ENCODE measurements around the gene GPC5.

The GPC5 gene

DNA sequence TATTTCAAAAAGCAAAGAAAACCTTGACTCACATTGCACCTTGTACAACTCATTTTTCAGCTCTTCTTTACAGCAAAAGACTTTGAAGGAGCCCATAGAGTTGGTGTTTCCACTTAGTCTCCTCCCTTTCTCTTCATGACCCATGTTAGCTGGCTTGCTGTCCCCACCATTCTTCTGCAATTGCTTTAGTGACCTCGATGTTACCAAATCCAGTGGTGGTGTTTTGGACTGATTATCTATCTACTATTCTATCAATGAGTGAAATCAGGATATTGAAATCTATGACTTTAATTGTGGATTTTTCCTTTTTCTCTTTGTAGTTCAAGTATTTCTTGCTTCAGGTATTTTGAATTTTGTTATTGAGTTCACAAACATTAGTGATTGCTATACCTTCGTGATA, 197.3 kb downstream of the GPC5 start:
- no peak for DNase-seq

- no peak for DNase-seq
These were observed 198.4 kb downstream of the GPC5 start for GRCh38 chr13:91596842-91597241.

- DNase-seq = no peak
These were observed 200.2 kb downstream of the GPC5 start for GRCh38 chr13:91598655-91599054.

- no peak for DNase-seq
These were observed 202.9 kb downstream of the GPC5 start for GRCh38 chr13:91601273-91601672.

DNA sequence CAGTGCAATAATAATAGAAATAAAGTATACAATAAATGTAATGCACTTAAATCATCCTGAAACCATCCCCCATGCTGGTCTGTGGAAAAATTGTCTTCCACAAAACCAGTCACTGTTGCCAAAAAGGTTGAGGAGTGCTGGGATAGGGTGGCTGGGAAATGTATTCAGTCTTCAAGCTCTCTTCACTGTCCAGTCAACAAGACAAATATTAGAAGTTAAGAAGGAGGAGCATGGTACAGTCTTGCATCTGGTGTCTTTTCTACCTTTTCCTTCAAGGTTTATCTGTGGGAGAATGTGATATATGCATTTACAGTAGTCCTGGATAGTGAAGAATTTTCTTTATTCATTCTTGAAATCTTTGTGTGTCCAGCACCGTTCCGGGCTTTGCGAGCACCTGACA, 203.4 kb downstream of the GPC5 start:
- DNase-seq = no peak

DNA sequence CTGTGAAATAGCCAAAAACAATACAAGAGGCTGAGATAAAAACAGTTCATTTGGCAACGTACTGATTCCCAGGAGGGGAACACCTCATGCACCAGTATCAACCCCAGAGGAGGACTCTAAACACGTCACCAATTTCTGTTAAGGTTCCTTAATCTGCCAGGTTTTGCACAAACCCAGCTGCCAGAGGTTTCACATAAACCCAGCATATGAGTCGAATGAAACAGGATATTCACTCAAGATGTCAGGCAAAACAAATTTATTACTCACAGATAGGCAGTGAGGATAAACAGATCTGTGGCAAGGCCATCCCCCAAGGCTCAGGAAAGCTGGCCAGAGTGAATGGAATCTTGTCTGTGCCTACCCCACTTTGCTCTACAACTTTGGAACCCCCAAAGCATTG, 210.9 kb downstream of the GPC5 start:
- no peak for DNase-seq

DNA sequence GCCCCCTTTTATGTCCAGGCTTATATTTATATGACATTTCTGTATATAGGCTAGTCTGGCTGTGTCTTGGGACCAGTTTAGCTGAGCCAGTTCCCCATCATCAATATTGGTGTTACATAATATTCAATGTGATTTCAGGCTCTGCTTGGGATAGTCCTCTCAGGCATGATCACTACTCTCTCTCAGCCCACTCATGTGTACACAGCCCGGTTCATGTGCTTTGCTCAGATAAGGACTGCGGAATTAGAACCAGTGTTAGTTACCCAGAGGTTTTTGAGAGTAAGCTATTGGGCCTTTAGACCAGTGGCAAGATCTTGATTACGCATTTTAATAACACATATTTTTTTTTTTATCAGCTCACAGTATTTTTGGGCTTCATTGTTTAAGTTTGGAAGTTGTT, 219.9 kb downstream of the GPC5 start:
- no peak for DNase-seq

DNA sequence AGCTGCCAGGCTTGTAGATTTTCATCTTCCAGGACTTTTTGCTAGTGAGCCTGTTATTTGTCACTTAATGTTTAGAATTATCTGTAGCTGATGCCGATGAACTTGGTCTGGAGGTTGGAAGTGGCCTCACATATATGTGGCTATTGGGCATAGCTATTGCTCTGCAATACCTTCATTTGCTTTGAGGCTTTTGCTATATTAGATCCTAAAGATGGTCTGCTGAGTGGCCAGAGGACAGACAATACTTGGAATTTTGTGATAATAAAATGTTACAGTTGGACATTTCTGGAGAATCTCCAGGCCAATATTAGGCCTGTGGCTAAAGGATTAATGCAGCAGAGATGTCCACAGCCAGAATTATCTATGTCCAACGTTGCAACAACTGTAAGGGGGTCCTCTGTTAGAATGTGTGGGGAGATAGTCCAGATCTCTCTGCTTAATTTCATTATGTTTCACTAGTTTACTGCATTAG, 222.3 kb downstream of the GPC5 start:
- DNase-seq = no peak

DNA sequence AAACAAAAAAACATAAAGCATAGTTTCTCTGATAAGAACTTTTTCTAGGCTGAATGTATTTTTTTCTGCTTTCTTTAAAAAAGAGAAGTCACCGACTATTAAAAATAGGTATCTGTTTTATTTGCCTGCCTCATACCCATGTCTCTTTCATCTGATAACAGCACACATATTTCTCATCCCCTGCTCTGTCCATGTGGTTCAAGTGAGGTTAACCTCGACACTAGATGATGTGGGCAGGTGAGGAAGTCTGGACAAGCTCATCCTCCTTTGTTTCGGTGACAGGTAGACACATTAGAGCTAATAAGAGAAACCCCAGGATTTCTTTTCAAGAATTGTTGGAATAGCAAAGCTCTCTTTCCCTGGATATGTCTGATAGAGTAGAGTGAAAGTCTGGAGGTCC, 222.7 kb downstream of the GPC5 start:
- no peak for DNase-seq

DNA sequence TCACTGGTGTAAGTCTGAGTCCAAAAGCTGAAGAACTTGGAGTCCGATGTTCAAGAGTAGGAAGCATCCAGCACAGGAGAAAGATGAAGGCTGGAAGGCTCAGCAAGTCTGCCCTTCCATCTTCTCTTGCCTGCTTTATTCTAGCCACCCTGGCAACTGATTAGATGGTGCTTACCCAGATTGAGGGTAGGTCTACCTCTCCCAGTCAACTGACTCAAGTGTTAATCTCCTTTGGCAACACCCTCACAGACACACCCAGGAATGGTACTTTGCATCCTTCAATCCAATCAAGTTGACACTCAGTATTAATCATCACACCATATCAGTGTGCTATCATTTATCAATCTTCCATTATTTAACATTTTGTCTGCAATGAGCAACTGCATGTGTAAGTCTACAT, 223.5 kb downstream of the GPC5 start:
- DNase-seq = no peak

DNA sequence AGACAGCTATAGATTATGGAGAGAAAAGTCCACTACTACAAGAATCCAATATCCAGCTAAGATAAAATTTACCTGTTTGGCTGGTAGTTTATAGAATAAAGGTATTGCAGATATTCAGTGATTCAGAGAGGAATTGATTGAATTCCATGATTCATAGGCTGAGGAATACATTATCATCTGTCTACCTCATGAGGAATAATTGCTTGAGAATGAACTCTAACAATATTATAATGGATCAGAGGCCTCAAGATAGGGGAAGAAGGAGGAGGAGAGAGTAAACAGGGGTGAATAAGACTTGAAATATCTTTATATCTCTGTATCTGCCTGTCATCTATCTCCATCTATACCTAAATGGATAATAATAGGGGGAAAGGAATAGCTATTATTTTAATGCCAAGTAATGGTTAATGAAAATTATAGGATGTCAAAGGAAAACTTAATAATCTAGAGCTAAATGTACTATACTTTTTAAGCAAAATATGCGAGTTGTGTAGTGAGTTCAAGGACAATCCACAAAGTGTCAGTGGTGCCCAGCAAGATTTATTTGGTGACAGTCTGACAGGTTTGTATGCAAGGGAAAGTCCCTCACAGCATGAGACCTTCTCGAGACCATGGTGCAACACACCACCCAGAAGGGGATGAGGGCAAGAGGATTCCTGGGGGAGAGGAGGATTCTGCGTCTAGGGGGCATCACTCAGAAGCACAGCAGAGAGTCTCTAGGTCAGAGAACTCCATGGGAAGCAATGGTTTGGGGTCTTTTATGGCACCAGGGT, 224.5 kb downstream of the GPC5 start:
- no peak for DNase-seq

- DNase-seq = no peak
These were observed 229.7 kb downstream of the GPC5 start for GRCh38 chr13:91627952-91628739.

DNA sequence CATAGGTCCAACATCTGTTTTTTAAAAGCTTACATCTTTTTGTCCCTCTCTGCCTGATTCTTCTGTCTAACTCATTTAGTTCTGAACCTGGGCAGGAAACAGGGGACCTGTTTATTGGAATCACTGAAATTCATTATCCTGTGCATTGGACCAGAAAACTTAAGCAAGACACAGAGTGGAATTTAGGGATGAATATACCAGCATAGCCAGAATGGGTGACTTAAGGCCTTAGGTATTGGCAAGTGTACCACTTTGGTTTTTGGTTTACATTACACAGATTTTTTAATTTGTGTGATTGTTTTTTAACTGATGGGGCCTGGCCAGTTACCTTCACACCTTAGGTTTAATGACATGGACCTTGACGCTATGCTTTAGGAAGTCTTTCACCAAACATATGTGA, 232.5 kb downstream of the GPC5 start:
- no peak for DNase-seq

DNA sequence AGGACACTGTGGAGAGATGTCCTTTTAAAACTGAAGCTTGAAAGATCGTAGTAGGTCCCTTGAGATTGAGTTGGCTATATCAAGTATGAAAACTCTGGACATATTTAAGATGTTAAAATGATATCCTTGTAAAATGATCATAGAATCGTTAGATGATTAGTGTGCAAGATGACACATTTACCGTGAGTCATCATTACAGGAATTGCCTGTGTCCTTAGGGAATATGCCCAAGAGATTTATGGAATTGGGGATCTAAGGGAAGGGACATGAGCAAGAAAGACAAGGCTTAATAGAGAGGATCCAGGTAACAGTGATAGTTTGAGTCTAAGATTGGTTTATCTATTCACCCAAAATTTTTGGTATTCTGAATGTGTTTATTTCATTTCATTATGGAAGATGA, 233.7 kb downstream of the GPC5 start:
- no peak for DNase-seq

GRCh38 chr13:91639330-91639729, 240.9 kb downstream of the GPC5 start:
- no peak for DNase-seq

- no peak for DNase-seq
These were observed 245.0 kb downstream of the GPC5 start for GRCh38 chr13:91643394-91643793.

GRCh38 chr13:91644806-91645205, 246.4 kb downstream of the GPC5 start:
- DNase-seq = no peak

DNA sequence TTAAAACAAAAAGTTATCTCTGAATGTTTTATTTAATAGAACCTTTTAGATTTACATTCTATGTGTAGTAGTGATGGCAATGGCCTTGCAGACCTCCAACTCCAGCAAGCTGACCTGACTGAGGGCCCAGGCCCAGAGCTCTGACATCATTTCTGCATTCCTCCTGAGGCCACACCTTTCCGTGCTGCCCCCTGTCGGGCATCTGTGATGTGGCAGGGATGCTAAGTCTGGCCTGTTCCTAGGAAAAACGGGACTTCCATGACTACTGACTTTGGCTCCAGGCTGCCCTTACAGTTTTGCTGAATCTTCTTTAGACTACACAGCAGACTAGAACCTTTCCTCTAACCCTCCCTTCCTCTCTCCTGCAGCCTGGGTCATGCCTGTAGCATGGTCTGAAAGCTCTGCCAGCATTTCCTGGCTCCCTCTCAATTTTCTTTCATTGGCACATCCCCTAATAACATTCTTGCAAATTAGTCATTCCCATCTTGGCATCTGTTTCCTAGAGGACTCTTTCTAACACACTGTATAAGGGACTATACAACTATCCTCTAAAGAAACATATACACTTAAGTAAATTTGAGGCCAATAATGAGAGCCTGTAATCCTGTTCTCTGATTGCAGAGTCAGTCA, 249.1 kb downstream of the GPC5 start:
- no peak for DNase-seq

- no peak for DNase-seq
These were observed 249.6 kb downstream of the GPC5 start for GRCh38 chr13:91648012-91648411.

DNA sequence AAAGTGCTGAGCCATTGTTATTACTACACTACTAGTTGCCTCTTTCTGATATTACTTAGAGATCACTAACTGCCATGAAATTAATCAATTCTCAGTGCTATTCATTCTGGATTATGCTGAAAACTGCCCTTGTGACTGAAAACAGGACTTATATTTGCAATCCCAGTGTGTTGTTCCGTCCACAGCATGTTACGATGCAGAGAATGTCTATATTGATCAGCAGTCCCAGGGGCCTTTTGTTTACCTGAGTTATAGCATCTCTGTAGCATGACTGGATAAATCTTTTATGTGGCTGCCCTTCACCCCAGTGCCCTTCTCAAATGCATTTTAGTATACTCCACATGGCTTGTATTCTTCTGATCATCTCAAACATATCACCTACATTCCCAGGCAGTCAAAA, 251.0 kb downstream of the GPC5 start:
- DNase-seq = no peak

DNA sequence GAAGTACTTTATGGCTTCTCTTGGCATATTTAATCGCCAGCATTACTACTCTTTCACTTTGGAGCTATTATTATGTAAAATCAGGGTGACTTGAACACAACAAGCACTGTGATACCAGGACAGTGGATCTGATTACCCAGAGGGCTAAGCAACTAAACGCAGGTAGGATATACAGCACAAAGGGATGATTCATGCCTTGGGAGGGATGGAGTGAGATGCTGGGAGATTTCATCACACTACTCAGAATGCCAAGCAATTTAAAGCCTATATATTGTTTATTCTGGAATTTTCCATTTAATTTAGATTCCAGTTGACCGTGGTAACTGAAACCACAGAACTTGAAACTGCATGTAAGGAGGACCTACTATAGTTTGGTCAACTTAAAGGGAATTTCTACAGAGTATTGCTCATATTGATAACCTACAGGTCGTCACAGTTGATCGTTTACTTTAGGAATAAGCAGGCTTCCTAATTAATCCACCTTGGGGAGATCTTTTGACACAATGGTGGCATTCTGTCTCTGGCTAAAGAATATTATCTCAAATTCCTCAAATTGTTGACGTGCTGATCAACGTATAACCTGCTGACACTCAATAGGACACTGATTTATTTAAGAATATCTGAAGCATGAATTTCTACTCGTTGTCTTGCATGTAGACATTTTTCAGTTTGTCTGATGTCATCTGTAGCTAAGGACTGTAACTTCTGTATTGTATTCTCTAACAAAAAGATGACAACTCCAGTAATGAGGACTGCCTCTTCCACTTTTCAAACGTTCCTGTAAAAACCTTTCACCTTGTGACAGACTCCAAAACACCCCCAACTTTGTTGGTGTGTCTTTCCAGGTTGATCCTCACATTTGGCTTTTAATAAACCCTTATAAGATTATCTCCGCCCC, 254.2 kb downstream of the GPC5 start:
- DNase-seq = no peak

DNA sequence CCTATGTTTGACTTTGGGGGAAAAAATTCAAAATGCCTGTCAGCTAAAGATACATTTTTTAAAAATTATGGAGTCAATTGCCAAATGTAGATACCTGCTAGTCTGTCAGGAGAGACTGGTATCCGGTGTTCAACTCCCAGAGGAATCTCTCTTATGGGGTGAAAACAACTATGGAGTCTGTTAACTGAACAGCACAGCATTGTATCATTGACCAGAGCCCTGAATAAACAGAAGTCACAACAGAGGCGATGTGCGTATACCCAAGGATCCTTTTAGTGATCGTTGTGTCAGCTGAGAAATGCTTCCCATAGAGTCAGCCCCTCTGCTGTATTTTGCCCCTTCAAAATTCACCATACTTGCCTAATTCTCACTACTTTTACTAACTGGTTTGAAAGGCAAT, 257.3 kb downstream of the GPC5 start:
- no peak for DNase-seq

DNA sequence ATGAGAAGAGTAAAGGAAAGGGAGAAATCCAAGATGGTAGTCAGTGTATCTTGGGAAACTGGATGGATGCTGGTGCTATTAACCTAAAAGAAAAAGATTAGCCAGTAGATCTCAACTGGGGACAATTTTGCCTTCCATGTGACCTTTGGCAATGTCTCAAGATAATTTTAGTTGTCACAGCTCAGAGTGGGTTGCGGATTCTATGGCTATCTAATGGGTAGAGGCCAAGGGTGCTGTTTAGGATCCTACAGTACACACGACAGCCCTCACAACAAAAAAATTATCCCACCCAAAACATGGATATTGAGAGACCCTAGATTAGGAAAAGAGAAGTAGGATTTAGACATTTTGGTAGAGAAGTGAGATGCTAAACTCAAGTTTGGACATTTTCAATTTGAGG, 258.9 kb downstream of the GPC5 start:
- no peak for DNase-seq

All from activated naive CD4-positive, alpha-beta T cell treated with anti-CD3 and anti-CD28 coated beads, Interleukin-2, amount 50 U/mL, for 16 hours (primary cell).